ENCODE data around the gene SELENON. TPM values are rescaled to one million over a fixed set of nuclear protein-coding genes. Genes with fewer than 3 reads are reported as not detected.

SELENON gene
- total and polyA plus RNA-seq, 4 donors = 35.9 to 88.8 (median 48.3) TPM

GRCh38 chr1:25780318-25781129 is 19.5 kb upstream of the SELENON start:
- TF ChIP-seq CTCF (IDR thresholded peaks at IDR 0.05; ENCODE audit: control extremely low read depth, extremely low read depth) = no peak
- Histone ChIP-seq H3K27me3 (ENCODE audit: control insufficient read depth in 3 of 3, insufficient read depth in 3 of 3, low read length in 2 of 3) (no peaks in the 10 kb centered on the region), H3K9ac (ENCODE audit: insufficient read depth in 1 of 2, low read length in 2 of 2) (no peak overlapping the region), H3K9me3 (ENCODE audit: control insufficient read depth in 4 of 4, insufficient read depth in 3 of 4, low read length in 3 of 4) (no peaks in the 10 kb centered on the region), H3K36me3 (ENCODE audit: control insufficient read depth in 4 of 4, insufficient read depth in 4 of 4, low read length in 4 of 4) (peaks cover 0 to 3% (median 1%) of the 10 kb centered on the region in 4 donors), H3K4me1 (ENCODE audit: control insufficient read depth in 5 of 5, insufficient read depth in 5 of 5, low read length in 5 of 5) (peaks cover 0 to 3% (median 0%) of the 10 kb centered on the region in 5 donors), H3K4me3 (no peak overlapping the region), H3K27ac (ENCODE audit: low read depth in 1 of 2, low read length in 1 of 2) (no peak overlapping the region)
- 84 to 90% methylated on average over 14 of the region's 14 CpGs for WGBS, 2 donors
- no peak for ATAC-seq (ENCODE audit: insufficient read depth, low FRiP score)
- peak in 1 of 3 donors; percentile 50 for DNase-seq

GRCh38 chr1:25781130-25781433 is 18.9 kb upstream of the SELENON start:
- DNase-seq = no peak
- H3K9ac ChIP-seq (ENCODE audit: insufficient read depth in 1 of 2, low read length in 2 of 2) = no peak overlapping the region
- TF ChIP-seq CTCF (IDR thresholded peaks at IDR 0.05; ENCODE audit: control extremely low read depth, extremely low read depth) = no peak
- no peaks in the 10 kb centered on the region for H3K27me3 ChIP-seq (ENCODE audit: control insufficient read depth in 3 of 3, insufficient read depth in 3 of 3, low read length in 2 of 3)
- H3K36me3 ChIP-seq (ENCODE audit: control insufficient read depth in 4 of 4, insufficient read depth in 4 of 4, low read length in 4 of 4) = peaks cover 0 to 3% (median 1%) of the 10 kb centered on the region in 4 donors
- ATAC-seq (ENCODE audit: insufficient read depth, low FRiP score) = no peak
- no peaks in the 10 kb centered on the region for H3K9me3 ChIP-seq (ENCODE audit: control insufficient read depth in 4 of 4, insufficient read depth in 3 of 4, low read length in 3 of 4)
- H3K4me3 ChIP-seq = no peak overlapping the region
- H3K27ac ChIP-seq (ENCODE audit: low read depth in 1 of 2, low read length in 1 of 2) = no peak overlapping the region
- peaks cover 0 to 3% (median 0%) of the 10 kb centered on the region in 5 donors for H3K4me1 ChIP-seq (ENCODE audit: control insufficient read depth in 5 of 5, insufficient read depth in 5 of 5, low read length in 5 of 5)
- 91 to 92% methylated on average over 3 of the region's 3 CpGs for WGBS, 2 donors

GRCh38 chr1:25782608-25783201 is 17.3 kb upstream of the SELENON start:
- no peak for TF ChIP-seq CTCF (IDR thresholded peaks at IDR 0.05; ENCODE audit: control extremely low read depth, extremely low read depth)
- Histone ChIP-seq H3K27ac (ENCODE audit: low read depth in 1 of 2, low read length in 1 of 2) (no peak overlapping the region), H3K27me3 (ENCODE audit: control insufficient read depth in 3 of 3, insufficient read depth in 3 of 3, low read length in 2 of 3) (no peaks in the 10 kb centered on the region), H3K4me3 (no peak overlapping the region), H3K36me3 (ENCODE audit: control insufficient read depth in 4 of 4, insufficient read depth in 4 of 4, low read length in 4 of 4) (peaks cover 0 to 6% (median 1%) of the 10 kb centered on the region in 4 donors), H3K4me1 (ENCODE audit: control insufficient read depth in 5 of 5, insufficient read depth in 5 of 5, low read length in 5 of 5) (peaks cover 0 to 4% (median 0%) of the 10 kb centered on the region in 5 donors), H3K9me3 (ENCODE audit: control insufficient read depth in 4 of 4, insufficient read depth in 3 of 4, low read length in 3 of 4) (no peaks in the 10 kb centered on the region), H3K9ac (ENCODE audit: insufficient read depth in 1 of 2, low read length in 2 of 2) (peak overlapping the region in 1 of 2 donors; percentile 11)
- no peak for ATAC-seq (ENCODE audit: insufficient read depth, low FRiP score)
- 72 to 77% methylated on average over 18 of the region's 18 CpGs for WGBS, 2 donors
- DNase-seq = no peak
